GM18526 (cell line): ENCODE data around the gene CACNA1E.

ENCODE experiments used
- POLR2A ChIP-seq: IDR thresholded peaks from 3 replicates; pipeline ENCODE4 v1.6.1; 2011; ENCODE audit not compliant: insufficient read length; ENCODE audit errors: extremely low read depth

The CACNA1E gene

GRCh38 chr1:181765451-181766026, 282.2 kb downstream of the CACNA1E start:
- no peak for TF ChIP-seq POLR2A

GRCh38 chr1:181767001-181767708, 283.8 kb downstream of the CACNA1E start:
- TF ChIP-seq POLR2A, result no peak

DNA sequence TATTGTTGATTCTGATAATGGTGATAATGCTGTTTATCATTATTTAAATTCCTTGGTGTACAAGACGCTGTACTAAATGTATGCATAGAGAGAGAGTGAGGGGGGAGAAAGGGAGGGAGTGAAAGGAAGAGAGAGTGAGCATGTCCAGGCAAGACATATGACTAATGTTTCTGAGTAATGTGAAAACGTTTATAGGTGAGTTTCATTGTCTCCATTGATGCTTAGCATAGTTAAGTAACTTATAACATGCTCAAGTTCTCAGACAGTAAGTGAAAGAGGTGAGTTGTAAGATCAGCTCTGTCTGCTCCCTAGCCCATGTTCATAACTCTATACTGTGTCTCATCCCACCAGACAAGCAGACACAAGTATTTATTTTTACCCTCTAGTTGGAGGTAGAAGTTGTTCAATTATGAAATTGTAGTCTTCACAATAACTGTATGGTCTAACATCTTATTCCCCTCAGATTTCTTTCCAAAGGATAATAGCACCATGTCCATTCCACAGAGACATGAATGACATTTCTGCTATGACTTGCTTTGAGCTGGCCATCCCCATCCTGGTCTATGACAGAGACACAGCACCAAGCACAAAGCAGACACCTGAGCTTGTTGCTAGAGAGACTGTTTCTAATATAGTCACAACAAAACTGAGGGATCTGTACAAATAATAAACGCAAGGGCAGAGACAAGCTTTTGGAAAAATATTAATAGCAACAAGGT, 285.1 kb downstream of the CACNA1E start:
- no peak for TF ChIP-seq POLR2A

DNA sequence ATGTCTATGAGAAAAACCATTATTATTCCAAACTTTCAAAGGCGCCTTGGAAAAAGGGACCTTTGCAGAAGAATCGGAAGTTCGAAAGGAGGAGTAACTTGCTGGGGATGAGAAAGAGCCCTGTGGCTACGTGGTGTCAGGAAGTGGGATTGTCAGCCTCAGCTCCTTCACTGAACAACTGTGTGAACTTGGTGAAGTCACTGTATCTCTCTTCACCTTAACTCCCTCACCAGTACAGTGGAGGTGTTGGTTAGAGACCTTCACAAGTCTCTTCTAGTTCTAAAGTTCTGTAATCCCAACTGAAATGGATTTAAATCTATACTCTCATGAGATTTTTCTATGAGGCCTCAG, 285.6 kb downstream of the CACNA1E start:
- no peak for TF ChIP-seq POLR2A

DNA sequence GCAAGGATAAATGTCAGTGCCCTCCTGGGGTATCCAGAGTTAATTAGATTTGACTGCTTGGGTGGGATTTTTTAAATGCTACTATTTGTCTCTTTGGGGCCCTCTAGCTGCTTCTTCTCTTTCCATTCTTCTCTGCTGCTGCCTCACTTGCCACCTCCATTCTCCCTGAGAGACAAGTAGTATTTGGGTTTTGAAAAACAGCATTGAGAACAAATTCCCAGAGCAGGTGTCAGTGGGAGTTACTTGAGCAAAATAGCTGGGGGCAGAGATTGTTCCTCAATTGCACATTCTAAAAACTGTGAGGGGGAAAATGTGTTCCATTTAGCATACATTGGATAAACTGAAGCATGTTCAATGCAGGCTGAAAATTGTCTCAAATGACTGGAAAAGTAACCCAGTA, 286.5 kb downstream of the CACNA1E start:
- no peak for TF ChIP-seq POLR2A

DNA sequence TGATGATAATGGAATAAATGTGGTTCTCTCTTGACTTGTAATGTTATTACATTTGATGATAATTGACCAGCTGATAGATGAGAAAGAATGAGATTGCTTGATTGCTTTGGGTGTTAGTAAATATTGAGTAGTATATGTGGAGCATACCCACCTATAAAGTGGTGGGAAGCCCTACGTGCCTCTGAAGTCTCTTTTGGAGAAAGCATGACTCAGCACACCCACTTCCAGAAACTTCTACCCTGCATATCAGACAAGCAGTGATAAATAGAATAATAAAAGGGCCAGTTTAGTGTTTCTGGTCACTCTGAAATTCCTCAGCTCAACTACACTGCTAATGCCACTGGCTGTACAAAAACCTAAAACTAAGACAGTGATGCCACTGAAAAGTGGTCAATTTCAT, 289.4 kb downstream of the CACNA1E start:
- no peak for TF ChIP-seq POLR2A

GRCh38 chr1:181776044-181776443, 292.7 kb downstream of the CACNA1E start:
- TF ChIP-seq POLR2A, result no peak

- TF ChIP-seq POLR2A, result no peak
Measured at GRCh38 chr1:181777286-181777685, 294.0 kb downstream of the CACNA1E start.

- TF ChIP-seq POLR2A, result no peak
Measured at GRCh38 chr1:181777812-181778211, 294.5 kb downstream of the CACNA1E start.

- TF ChIP-seq POLR2A, result no peak
Measured at GRCh38 chr1:181778640-181779260, 295.4 kb downstream of the CACNA1E start.

- TF ChIP-seq POLR2A, result no peak
Measured at GRCh38 chr1:181779343-181779742, 296.0 kb downstream of the CACNA1E start.

GRCh38 chr1:181783208-181783607, 299.9 kb downstream of the CACNA1E start:
- no peak for TF ChIP-seq POLR2A

- no peak for TF ChIP-seq POLR2A
Measured at GRCh38 chr1:181784039-181784683, 300.8 kb downstream of the CACNA1E start.

DNA sequence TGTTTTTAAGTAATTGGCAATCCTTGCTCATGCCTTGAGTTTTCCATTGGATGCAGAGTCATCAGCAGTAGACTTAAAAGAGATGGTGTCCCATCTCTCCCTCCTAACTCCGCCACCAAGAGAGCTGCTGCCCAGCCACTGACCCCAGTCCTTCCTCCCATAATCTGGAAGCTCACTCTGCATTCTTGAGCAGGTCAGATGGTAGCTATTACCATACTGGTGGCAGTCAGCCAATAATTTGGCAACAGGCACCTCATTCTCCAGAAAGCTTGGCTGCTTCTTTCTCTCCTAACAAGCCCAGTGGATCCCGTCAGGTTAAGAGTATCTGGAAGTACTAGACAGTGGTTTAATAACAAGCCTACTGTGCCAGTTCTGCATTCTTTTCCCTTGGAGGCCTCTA, 306.1 kb downstream of the CACNA1E start:
- TF ChIP-seq POLR2A, result no peak

DNA sequence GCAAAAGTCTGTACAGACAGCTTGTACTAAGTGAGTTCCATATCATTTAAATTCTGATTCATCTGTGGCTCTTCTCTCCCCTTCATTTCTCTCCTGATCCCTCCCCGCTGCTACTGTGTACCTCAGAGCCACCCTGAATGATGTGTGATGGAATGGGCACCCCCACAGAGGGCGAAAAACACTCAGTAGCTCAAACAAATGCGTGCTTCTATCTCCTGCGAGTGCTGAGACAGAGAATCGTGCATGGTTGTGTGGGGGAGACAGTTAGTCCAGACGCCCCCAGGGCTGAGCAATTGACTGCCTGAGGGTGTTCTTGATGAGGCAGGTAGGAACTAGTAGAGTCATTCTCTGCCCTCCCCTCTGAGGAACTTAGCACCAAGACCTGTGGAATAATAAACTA, 308.4 kb downstream of the CACNA1E start:
- TF ChIP-seq POLR2A, result no peak
